Epithelial cell of proximal tubule (primary cell): ENCODE measurements around the gene COL9A3. TPM values are rescaled to one million over a fixed set of nuclear protein-coding genes. Genes with fewer than 3 reads are reported as not detected.

ENCODE experiments used
- DNase-seq: peaks from one replicate; pipeline ENCODE4 v3.0.0-alpha.2; 2011; ENCODE audit warnings: low read depth
- H3K4me3 ChIP-seq: 2 replicates; pipeline ENCODE4 v1.5.1; 2011; ENCODE audit warnings: low read depth, mild to moderate bottlenecking, low read length
- total RNA-seq: library from RNA; depleted of rRNA; stranded (reverse); fragments of >200 nt; gene quantifications from 2 replicates; pipeline ENCODE4 v1.2.3, GENCODE V29; 2015
- TF ChIP-seq, protein P1 (sequence below): conservative IDR thresholded peaks from 2 replicates; pipeline ENCODE4 v1.5.1; 2012; ENCODE audit warnings: low read depth, mild to moderate bottlenecking, low read length

Gene COL9A3
- total RNA-seq, 1 donor from 2014 or later, result 2.8 TPM

DNA sequence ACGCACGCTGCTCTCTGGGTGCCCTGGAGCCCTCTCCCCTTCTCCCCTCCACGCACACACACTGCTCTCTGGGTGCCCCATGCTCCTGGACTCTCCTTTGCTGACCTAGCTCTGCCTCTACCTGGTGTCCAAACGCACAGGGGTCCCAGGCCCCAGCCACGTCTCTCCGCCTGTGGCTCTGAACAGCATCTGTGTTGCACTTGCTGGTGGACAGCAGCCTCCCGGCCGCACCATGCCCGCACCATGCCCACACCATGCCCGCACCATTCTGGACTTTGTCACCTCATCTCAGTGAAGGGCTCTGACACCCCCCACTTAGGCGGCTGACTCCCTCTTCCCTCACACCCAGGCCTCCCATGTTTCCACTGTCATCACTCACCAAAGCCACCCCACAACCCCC is 23.0 kb downstream of the COL9A3 start:
- no peak for DNase-seq
- no peak overlapping the region for H3K4me3 ChIP-seq
- TF ChIP-seq, protein P1, sequence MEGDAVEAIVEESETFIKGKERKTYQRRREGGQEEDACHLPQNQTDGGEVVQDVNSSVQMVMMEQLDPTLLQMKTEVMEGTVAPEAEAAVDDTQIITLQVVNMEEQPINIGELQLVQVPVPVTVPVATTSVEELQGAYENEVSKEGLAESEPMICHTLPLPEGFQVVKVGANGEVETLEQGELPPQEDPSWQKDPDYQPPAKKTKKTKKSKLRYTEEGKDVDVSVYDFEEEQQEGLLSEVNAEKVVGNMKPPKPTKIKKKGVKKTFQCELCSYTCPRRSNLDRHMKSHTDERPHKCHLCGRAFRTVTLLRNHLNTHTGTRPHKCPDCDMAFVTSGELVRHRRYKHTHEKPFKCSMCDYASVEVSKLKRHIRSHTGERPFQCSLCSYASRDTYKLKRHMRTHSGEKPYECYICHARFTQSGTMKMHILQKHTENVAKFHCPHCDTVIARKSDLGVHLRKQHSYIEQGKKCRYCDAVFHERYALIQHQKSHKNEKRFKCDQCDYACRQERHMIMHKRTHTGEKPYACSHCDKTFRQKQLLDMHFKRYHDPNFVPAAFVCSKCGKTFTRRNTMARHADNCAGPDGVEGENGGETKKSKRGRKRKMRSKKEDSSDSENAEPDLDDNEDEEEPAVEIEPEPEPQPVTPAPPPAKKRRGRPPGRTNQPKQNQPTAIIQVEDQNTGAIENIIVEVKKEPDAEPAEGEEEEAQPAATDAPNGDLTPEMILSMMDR, result no peak

DNA sequence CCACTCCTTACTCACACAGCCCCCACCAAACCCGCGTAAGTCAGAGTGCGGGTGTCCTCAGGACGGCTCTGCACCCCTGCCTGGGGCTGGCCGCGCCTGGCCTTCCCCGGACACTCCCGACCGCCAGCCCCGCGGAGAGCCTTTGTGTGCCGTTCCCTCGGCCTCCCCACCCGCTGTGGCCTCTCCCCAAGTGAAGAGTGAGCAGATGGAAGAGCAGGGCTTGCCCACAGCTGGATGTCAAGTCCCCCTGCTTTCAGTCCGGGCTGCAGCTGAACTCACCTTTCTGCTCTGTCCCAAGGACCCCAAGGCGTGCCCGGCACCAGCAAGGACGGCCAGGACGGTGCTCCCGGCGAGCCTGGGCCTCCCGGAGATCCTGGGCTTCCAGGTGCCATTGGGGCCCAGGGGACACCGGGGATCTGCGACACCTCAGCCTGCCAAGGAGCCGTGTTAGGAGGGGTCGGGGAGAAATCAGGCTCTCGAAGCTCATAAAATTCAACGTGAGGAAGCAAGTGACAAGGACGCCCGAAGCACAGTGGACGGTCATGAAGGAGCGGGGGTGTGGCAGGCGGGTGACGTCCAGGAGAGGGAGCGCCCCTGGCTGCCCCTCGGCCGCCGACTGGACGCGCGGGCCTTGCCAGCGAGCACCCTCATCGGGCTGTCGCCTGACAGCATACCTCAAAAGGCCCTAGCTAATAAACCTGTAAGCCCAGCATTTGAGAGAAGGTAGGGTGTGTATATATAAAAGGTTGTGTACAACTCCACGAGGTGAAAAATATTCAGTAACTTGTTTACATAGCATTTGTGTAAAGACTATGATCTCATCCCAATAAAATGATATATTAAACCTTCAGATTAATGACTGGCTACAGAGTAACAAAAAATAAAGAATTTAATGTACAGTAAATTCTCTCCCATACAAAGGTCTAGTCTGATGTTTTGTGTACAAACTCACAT is 23.7 kb downstream of the COL9A3 start:
- H3K4me3 ChIP-seq, result no peak overlapping the region
- TF ChIP-seq, protein P1, result no peak
- no peak for DNase-seq

DNA sequence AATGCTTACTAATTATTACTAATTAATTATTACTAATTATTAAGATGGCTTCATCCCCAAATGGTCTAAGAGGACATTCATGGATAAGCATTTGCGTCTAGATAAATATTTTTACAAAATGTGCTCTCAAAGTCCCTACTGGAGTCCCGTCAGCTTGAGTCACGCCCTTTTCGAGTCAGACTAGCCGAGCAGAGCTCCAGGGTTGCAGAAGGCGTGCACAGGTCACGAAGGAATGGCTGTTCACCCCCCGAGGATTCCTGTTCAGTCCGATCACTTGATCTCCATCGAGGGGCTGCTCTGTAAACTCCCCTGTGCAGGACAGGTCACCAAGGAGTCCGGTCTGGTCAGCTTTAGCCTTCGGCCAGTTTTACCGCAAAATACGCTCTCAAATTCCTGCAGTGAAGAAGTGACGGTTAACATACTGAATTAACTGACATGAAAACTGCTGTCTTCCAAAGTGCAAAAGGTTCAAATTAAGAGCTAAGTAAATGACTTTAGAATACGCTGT is 24.9 kb downstream of the COL9A3 start:
- TF ChIP-seq, protein P1, result no peak
- no peak for DNase-seq
- no peak overlapping the region for H3K4me3 ChIP-seq

DNA sequence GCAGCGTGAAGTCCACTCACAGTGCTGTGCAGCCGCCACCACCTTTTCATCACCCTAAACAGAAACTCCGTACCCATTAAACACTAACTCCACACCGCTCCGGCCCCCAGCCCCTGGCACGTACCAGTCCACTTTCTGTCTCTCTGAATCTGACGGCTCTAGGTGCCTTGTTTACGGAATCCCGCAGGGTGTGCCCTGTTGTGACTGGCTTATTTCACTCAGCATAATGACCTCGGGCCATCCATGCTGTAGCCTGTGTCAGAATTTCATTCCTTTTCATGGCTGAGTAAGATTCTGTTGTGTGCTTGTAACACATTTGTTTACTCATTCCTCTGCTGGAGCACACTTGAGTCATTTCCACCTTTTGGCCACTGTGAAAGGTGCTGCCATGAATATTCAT is 26.8 kb downstream of the COL9A3 start:
- TF ChIP-seq, protein P1, result no peak
- peak; percentile 18 for DNase-seq
- H3K4me3 ChIP-seq, result no peak overlapping the region

DNA sequence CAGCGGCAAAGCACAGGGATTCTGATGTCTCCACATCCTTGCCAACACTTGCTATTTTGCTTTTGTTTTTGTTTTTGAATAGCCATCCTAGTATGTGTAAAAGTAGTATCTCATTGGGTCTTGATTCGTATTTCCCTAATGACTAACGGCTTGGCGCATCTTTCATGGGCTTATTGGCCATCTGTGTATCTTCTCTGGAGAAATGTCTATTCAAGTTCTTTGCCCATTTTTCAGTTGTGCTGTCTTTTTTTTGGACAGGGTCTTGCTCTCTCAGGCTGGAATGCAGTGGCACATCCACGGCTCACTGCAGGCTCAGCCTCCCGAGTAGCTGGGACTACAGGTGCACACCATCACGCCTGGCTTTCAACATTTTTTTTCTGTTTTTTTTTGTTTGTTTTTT is 27.3 kb downstream of the COL9A3 start:
- DNase-seq, result no peak

DNA sequence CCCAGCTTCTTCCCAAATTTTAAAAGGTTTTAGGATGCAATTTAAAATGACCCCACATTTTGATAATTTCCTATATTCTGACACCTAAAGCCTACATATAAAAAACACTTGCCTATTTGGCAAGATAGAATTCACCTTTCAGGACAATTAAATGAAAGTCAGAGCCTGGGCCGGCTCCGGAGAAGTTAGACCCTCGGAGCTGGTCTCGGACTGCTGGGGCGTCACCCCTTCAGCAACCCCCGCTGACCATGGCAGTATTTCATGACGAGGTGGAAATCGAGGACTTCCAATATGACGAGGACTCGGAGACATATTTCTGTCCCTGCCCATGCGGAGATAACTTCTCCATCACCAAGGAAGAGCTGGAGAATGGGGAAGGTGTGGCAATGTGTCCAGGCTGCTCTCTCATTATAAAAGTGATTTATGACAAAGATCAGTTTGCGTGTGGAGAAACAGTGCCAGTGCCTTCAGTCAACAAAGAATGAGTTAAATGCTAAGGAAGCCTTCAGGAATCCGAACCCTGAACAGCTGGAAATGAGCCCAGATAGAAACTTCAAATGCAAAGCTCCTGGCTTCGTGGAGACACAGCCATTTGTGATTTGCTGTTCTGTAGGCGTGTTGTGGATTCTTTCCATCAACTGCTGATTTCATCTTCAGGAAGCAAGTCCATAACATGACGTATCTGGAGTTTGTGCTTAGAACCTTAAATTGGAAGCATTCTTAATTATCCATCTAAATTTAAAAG is 28.7 kb downstream of the COL9A3 start:
- no peak for DNase-seq
- TF ChIP-seq, protein P1, result no peak
- H3K4me3 ChIP-seq, result no peak overlapping the region

More for the DNA sequence above, 27.3 kb downstream of the COL9A3 start:
- H3K4me3 ChIP-seq, result no peak overlapping the region
- TF ChIP-seq, protein P1, result no peak
